ENCODE results near the gene DMD.

GRCh38 chrX:31443654-31444053 lies 1767.7 kb downstream of the DMD start:
- no peak for TF ChIP-seq CTCF (IDR thresholded peaks at IDR 0.05)
- no peak for TF ChIP-seq POLR2A (IDR thresholded peaks at IDR 0.05)
- TF ChIP-seq POLR2AphosphoS5 (IDR thresholded peaks at IDR 0.05): no peak
